Measurements from ENCODE around the gene CKB.

DNA sequence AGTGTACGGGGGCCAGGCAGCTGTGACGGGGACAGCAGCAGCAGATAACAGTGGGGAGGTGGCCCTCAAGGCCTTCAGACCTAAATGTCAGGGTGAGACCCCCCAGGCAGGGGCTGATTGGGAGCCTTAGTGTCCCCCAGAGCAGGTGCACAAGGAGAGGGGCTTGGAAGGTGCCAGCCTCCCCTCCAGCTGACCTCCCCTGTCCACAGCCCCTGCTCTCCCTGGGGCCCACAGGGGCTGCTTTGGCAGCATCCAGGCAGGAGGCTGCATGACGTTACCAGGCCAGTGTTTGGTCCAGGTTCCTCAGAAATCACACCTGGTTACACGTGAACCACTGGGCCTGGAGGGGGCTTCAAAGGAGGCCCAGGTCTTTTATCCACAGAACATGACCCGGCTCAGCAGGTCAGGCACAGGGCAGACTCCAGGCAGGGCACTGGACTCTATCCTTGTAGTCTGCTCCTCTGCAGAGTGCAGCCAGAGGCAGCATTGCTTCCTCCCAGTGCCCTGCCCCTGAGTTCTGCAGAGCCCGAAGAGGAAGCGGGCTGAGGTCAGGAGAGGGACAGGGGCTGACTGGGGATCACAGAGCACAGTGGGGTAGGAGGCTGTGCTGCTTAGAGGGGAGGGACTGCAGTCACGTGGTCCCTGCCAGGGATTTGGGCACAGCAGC is 3.8 kb upstream of the CKB start:
- no peak for TF ChIP-seq POLR2AphosphoS5 (IDR thresholded peaks at IDR 0.05; ENCODE audit: low read depth, low read length)
- no peak for TF ChIP-seq TAF1 (IDR thresholded peaks at IDR 0.05; ENCODE audit: borderline replicate concordance, insufficient read depth, low read length)
- no peak for TF ChIP-seq SIN3A (IDR thresholded peaks at IDR 0.05; ENCODE audit: borderline replicate concordance, insufficient read depth, low read length)
- TF ChIP-seq, protein P1, sequence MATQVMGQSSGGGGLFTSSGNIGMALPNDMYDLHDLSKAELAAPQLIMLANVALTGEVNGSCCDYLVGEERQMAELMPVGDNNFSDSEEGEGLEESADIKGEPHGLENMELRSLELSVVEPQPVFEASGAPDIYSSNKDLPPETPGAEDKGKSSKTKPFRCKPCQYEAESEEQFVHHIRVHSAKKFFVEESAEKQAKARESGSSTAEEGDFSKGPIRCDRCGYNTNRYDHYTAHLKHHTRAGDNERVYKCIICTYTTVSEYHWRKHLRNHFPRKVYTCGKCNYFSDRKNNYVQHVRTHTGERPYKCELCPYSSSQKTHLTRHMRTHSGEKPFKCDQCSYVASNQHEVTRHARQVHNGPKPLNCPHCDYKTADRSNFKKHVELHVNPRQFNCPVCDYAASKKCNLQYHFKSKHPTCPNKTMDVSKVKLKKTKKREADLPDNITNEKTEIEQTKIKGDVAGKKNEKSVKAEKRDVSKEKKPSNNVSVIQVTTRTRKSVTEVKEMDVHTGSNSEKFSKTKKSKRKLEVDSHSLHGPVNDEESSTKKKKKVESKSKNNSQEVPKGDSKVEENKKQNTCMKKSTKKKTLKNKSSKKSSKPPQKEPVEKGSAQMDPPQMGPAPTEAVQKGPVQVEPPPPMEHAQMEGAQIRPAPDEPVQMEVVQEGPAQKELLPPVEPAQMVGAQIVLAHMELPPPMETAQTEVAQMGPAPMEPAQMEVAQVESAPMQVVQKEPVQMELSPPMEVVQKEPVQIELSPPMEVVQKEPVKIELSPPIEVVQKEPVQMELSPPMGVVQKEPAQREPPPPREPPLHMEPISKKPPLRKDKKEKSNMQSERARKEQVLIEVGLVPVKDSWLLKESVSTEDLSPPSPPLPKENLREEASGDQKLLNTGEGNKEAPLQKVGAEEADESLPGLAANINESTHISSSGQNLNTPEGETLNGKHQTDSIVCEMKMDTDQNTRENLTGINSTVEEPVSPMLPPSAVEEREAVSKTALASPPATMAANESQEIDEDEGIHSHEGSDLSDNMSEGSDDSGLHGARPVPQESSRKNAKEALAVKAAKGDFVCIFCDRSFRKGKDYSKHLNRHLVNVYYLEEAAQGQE (IDR thresholded peaks at IDR 0.05; ENCODE audit: insufficient read depth in 1 of 2, low read depth in 2 of 2, low read length in 2 of 2) = no peak
- no peak for TF ChIP-seq FOXP2 (optimal IDR thresholded peaks at IDR 0.05; ENCODE audit: borderline replicate concordance, extremely low read depth, extremely low read length, insufficient read depth)
